ENCODE measurements around the gene HIRA. TPM values are rescaled to one million over a fixed set of nuclear protein-coding genes. Genes with fewer than 3 reads are reported as not detected.

The HIRA gene
- polyA plus RNA-seq, 3 donors = 1.8 to 20.7 (median 2.6) TPM

GRCh38 chr22:19457828-19458428 is 26.4 kb upstream of the HIRA start:
- Mint-ChIP-seq H3K9me3 (no peaks in the 10 kb centered on the region), H3K36me3 (peaks cover 72 to 88% of the 10 kb centered on the region in 2 donors), H3K27me3 (ENCODE audit: low read depth in 3 of 3) (peaks cover 0 to 2% (median 0%) of the 10 kb centered on the region in 3 donors), H3K27ac (peak overlapping the region in 1 of 7 donors; percentile 18), H3K4me1 (no peaks in the 10 kb centered on the region), H3K4me3 (no peak overlapping the region)
- Histone ChIP-seq H3K9ac (ENCODE audit: insufficient read depth, low read length, poor library complexity, severe bottlenecking) (no peak overlapping the region), H3K4me1 (ENCODE audit: control insufficient read depth in 1 of 2, insufficient read depth in 2 of 2, low read length in 2 of 2) (no peaks in the 10 kb centered on the region), H3K4me3 (replicated peaks in 1 of 3; ENCODE audit: low read depth in 2 of 3, low read length in 3 of 3) (no peak overlapping the region), H3K4me2 (replicated peaks; ENCODE audit: extremely low read depth, low read length, poor library complexity, severe bottlenecking) (no peak overlapping the region), H4K20me1 (ENCODE audit: insufficient read depth, low read length) (no peaks in the 10 kb centered on the region), H3K36me3 (replicated peaks in 1 of 2; ENCODE audit: control insufficient read depth in 1 of 2, insufficient read depth in 2 of 2, low read length in 2 of 2) (peaks cover 70 to 99% of the 10 kb centered on the region in 2 donors), H3K79me2 (ENCODE audit: insufficient read depth, low read length) (no peaks in the 10 kb centered on the region), H3K27me3 (ENCODE audit: control insufficient read depth in 2 of 2, insufficient read depth in 2 of 2, low read length in 2 of 2) (no peaks in the 10 kb centered on the region), H2AFZ (ENCODE audit: insufficient read depth, low read depth, low read length, poor library complexity, severe bottlenecking) (no peak overlapping the region), H3K9me3 (replicated peaks in 1 of 2; ENCODE audit: control insufficient read depth in 1 of 2, insufficient read depth in 1 of 2, low read length in 2 of 2) (no peaks in the 10 kb centered on the region), H3K27ac (ENCODE audit: low read depth in 1 of 2, low read length in 2 of 2) (no peak overlapping the region)
- intact Hi-C loops (cut with micrococcal nuclease) = no loop called here
- TF ChIP-seq CTCF (IDR thresholded peaks at IDR 0.05) = no peak
- DNase-seq = no peak
- WGBS (ENCODE audit: insufficient coverage) = 96% methylated on average over 8 of the region's 8 CpGs

GRCh38 chr22:19456541-19456940 is 25.0 kb upstream of the HIRA start:
- TF ChIP-seq CTCF (IDR thresholded peaks at IDR 0.05) = no peak
- Histone ChIP-seq H3K79me2 (ENCODE audit: insufficient read depth, low read length) (no peaks in the 10 kb centered on the region), H3K27me3 (ENCODE audit: control insufficient read depth in 2 of 2, insufficient read depth in 2 of 2, low read length in 2 of 2) (no peaks in the 10 kb centered on the region), H2AFZ (ENCODE audit: insufficient read depth, low read depth, low read length, poor library complexity, severe bottlenecking) (no peak overlapping the region), H3K4me1 (ENCODE audit: control insufficient read depth in 1 of 2, insufficient read depth in 2 of 2, low read length in 2 of 2) (no peaks in the 10 kb centered on the region), H3K27ac (ENCODE audit: low read depth in 1 of 2, low read length in 2 of 2) (no peak overlapping the region), H3K9me3 (replicated peaks in 1 of 2; ENCODE audit: control insufficient read depth in 1 of 2, insufficient read depth in 1 of 2, low read length in 2 of 2) (no peaks in the 10 kb centered on the region), H3K36me3 (replicated peaks in 1 of 2; ENCODE audit: control insufficient read depth in 1 of 2, insufficient read depth in 2 of 2, low read length in 2 of 2) (peaks cover 73 to 99% of the 10 kb centered on the region in 2 donors), H3K4me3 (replicated peaks in 1 of 3; ENCODE audit: low read depth in 2 of 3, low read length in 3 of 3) (no peak overlapping the region), H3K9ac (ENCODE audit: insufficient read depth, low read length, poor library complexity, severe bottlenecking) (no peak overlapping the region), H3K4me2 (replicated peaks; ENCODE audit: extremely low read depth, low read length, poor library complexity, severe bottlenecking) (no peak overlapping the region), H4K20me1 (ENCODE audit: insufficient read depth, low read length) (no peaks in the 10 kb centered on the region)
- H3K4me3 Mint-ChIP-seq = no peak overlapping the region
- H3K9me3 Mint-ChIP-seq = no peaks in the 10 kb centered on the region
- DNase-seq = no peak
- intact Hi-C loops (cut with micrococcal nuclease) = no loop called here
- peaks cover 0 to 2% (median 0%) of the 10 kb centered on the region in 3 donors for H3K27me3 Mint-ChIP-seq (ENCODE audit: low read depth in 3 of 3)
- 94% methylated on average over 6 of the region's 10 CpGs for WGBS (ENCODE audit: insufficient coverage)
- H3K27ac Mint-ChIP-seq = peak overlapping the region in 2 of 7 donors; percentile 7 to 12
- H3K4me1 Mint-ChIP-seq = no peaks in the 10 kb centered on the region
- peaks cover 77 to 87% of the 10 kb centered on the region in 2 donors for H3K36me3 Mint-ChIP-seq
